Neural cell (in vitro differentiated cells): ENCODE data around the gene PRDX3.

ENCODE experiments used
- EP300 ChIP-seq: fragments of 450-650 bp; conservative IDR thresholded peaks from 2 replicates; pipeline ENCODE4 v1.6.1; 2014; ENCODE audit warnings: antibody characterized with exemption, mild to moderate bottlenecking, moderate library complexity; ENCODE audit not compliant: poor library complexity, severe bottlenecking
- EZH2 ChIP-seq: fragments of 200-600, 300-800 bp; shearing (Covaris generic), sonication (generic); IDR thresholded peaks from 2 replicates; pipeline ENCODE4 v1.6.1; 2014; ENCODE audit warnings: antibody characterized with exemption, low read length, borderline replicate concordance, mild to moderate bottlenecking; ENCODE audit not compliant: insufficient read depth, poor library complexity, severe bottlenecking
- POLR2AphosphoS5 ChIP-seq: IDR thresholded peaks from 2 replicates; pipeline ENCODE4 v1.6.1; 2012
- RAD21 ChIP-seq: fragments of 450-650 bp; conservative IDR thresholded peaks from 2 replicates; pipeline ENCODE4 v1.6.1; 2014; ENCODE audit warnings: antibody characterized with exemption, mild to moderate bottlenecking, moderate library complexity
- SMC3 ChIP-seq: fragments of 450-650 bp; conservative IDR thresholded peaks from 2 replicates; pipeline ENCODE4 v1.6.1; 2014; ENCODE audit warnings: antibody characterized with exemption, mild to moderate bottlenecking, moderate library complexity; ENCODE audit not compliant: poor library complexity
- TAF1 ChIP-seq: IDR thresholded peaks from 2 replicates; pipeline ENCODE4 v1.6.1; 2012; ENCODE audit warnings: low read depth
- TF ChIP-seq, protein P1 (sequence below): fragments of 450-650 bp; IDR thresholded peaks from 2 replicates; pipeline ENCODE4 v1.5.1; 2014; ENCODE audit warnings: antibody characterized with exemption, mild to moderate bottlenecking, moderate library complexity; ENCODE audit not compliant: poor library complexity, severe bottlenecking
- TF ChIP-seq, protein P2 (sequence below): IDR thresholded peaks from 2 replicates; pipeline ENCODE4 v1.6.1; 2012; ENCODE audit warnings: borderline replicate concordance

DNA sequence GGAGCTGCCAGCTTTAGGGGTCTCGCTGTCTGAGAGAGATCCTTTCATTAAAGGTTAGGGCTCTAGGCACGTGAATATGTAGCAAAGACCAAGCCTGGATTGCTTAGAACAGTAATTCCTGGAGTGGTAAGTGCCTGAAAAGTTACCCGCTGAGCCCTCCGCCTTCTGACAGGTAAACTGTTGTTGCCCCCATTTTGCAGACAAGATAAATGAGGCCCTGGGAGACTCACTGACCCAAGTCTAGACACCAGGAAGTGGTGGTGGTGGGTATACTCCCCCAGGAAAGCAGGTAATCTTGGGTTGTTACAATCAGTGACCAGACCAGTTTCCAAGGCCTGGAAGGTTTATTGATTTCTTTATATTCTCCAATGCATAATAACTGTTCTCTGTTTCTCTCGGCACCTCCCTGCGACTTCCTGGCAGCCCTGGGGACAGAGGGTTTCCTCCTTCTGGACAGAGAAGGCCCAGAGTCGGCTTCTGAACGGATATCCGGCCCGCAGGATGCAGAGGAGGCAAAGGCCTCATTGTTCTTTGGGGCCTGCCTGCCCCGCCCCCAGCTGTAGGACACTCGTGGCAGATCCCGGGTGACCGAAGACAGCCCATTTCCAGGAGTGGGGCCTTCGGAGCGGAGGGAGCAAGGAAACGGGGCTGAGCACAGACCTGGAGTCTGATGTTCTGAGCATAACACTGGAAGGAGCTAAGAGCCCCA, 27.4 kb upstream of the PRDX3 start:
- TF ChIP-seq EP300 (no peak), EZH2 (no peak), POLR2AphosphoS5 (no peak), TAF1 (no peak), SMC3 (no peak), RAD21 (no peak)
- TF ChIP-seq, protein P1, sequence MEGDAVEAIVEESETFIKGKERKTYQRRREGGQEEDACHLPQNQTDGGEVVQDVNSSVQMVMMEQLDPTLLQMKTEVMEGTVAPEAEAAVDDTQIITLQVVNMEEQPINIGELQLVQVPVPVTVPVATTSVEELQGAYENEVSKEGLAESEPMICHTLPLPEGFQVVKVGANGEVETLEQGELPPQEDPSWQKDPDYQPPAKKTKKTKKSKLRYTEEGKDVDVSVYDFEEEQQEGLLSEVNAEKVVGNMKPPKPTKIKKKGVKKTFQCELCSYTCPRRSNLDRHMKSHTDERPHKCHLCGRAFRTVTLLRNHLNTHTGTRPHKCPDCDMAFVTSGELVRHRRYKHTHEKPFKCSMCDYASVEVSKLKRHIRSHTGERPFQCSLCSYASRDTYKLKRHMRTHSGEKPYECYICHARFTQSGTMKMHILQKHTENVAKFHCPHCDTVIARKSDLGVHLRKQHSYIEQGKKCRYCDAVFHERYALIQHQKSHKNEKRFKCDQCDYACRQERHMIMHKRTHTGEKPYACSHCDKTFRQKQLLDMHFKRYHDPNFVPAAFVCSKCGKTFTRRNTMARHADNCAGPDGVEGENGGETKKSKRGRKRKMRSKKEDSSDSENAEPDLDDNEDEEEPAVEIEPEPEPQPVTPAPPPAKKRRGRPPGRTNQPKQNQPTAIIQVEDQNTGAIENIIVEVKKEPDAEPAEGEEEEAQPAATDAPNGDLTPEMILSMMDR: no peak
- TF ChIP-seq, protein P2, sequence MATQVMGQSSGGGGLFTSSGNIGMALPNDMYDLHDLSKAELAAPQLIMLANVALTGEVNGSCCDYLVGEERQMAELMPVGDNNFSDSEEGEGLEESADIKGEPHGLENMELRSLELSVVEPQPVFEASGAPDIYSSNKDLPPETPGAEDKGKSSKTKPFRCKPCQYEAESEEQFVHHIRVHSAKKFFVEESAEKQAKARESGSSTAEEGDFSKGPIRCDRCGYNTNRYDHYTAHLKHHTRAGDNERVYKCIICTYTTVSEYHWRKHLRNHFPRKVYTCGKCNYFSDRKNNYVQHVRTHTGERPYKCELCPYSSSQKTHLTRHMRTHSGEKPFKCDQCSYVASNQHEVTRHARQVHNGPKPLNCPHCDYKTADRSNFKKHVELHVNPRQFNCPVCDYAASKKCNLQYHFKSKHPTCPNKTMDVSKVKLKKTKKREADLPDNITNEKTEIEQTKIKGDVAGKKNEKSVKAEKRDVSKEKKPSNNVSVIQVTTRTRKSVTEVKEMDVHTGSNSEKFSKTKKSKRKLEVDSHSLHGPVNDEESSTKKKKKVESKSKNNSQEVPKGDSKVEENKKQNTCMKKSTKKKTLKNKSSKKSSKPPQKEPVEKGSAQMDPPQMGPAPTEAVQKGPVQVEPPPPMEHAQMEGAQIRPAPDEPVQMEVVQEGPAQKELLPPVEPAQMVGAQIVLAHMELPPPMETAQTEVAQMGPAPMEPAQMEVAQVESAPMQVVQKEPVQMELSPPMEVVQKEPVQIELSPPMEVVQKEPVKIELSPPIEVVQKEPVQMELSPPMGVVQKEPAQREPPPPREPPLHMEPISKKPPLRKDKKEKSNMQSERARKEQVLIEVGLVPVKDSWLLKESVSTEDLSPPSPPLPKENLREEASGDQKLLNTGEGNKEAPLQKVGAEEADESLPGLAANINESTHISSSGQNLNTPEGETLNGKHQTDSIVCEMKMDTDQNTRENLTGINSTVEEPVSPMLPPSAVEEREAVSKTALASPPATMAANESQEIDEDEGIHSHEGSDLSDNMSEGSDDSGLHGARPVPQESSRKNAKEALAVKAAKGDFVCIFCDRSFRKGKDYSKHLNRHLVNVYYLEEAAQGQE: no peak
